GM12864 (cell line): ENCODE measurements around the gene EMP1.

Experiments
- DNase-seq: peaks from one replicate; pipeline ENCODE4 v3.0.0-alpha.2; 2011; ENCODE audit warnings: low read depth
- H3K4me3 ChIP-seq: 2 replicates; pipeline ENCODE4 v1.5.1; 2011; ENCODE audit warnings: mild to moderate bottlenecking, low read depth, low read length, control low read depth
- CTCF ChIP-seq: IDR thresholded peaks from 2 replicates; pipeline ENCODE4 v1.5.1; 2011; ENCODE audit warnings: low read depth, mild to moderate bottlenecking, moderate library complexity, low read length, control low read depth, inconsistent platforms; ENCODE audit errors: missing control alignments

EMP1 gene

GRCh38 chr12:13219320-13219719, 22.8 kb downstream of the EMP1 start:
- no peak for TF ChIP-seq CTCF
- no peak for DNase-seq
- no peak overlapping the region for H3K4me3 ChIP-seq

GRCh38 chr12:13220838-13221237, 24.3 kb downstream of the EMP1 start:
- DNase-seq, result no peak
- no peak for TF ChIP-seq CTCF
- H3K4me3 ChIP-seq, result no peak overlapping the region

- no peak for DNase-seq
- no peak for TF ChIP-seq CTCF
- H3K4me3 ChIP-seq, result no peak overlapping the region
Observed at GRCh38 chr12:13222076-13222475, 25.6 kb downstream of the EMP1 start.

- TF ChIP-seq CTCF, result no peak
- no peak for DNase-seq
- H3K4me3 ChIP-seq, result no peak overlapping the region
Observed at GRCh38 chr12:13223179-13223804, 26.8 kb downstream of the EMP1 start.

- DNase-seq, result no peak
- no peak for TF ChIP-seq CTCF
- no peak overlapping the region for H3K4me3 ChIP-seq
Observed at GRCh38 chr12:13223941-13224340, 27.4 kb downstream of the EMP1 start.

GRCh38 chr12:13227191-13227590, 30.7 kb downstream of the EMP1 start:
- H3K4me3 ChIP-seq, result no peak overlapping the region
- no peak for DNase-seq
- no peak for TF ChIP-seq CTCF

GRCh38 chr12:13228579-13228978, 32.1 kb downstream of the EMP1 start:
- TF ChIP-seq CTCF, result no peak
- no peak overlapping the region for H3K4me3 ChIP-seq
- no peak for DNase-seq
